BE2C (cell line): ENCODE measurements around the gene TBC1D9.

ENCODE experiments used
- DNase-seq: peaks from one replicate; pipeline ENCODE4 v3.0.0-alpha.2; 2020
- H3K27me3 ChIP-seq: fragments of 250-450 bp; sonication (Bioruptor Pico); 2 replicates; pipeline ENCODE4 v1.5.1; 2020; ENCODE audit warnings: mild to moderate bottlenecking
- H3K36me3 ChIP-seq: fragments of 250-450 bp; sonication (Bioruptor Pico); 2 replicates; pipeline ENCODE4 v1.5.1; 2020; ENCODE audit warnings: mild to moderate bottlenecking
- H3K4me1 ChIP-seq: fragments of 250-450 bp; sonication (Bioruptor Pico); 2 replicates; pipeline ENCODE4 v1.5.1; 2020
- H3K4me3 ChIP-seq: 2 replicates; pipeline ENCODE4 v1.5.1; 2011; ENCODE audit warnings: low read depth, low read length
- H3K9me3 ChIP-seq: fragments of 250-450 bp; sonication (Bioruptor Pico); 2 replicates; pipeline ENCODE4 v1.5.1; 2020
- CTCF ChIP-seq: IDR thresholded peaks from 2 replicates; pipeline ENCODE4 v1.5.1; 2012; ENCODE audit warnings: mild to moderate bottlenecking, low read depth, low read length

TBC1D9 gene

GRCh38 chr4:140705625-140706275 lies 50.4 kb downstream of the TBC1D9 start:
- peak; percentile 15 for DNase-seq
- H3K9me3 ChIP-seq: no peaks in the 10 kb centered on the region
- H3K27me3 ChIP-seq: no peaks in the 10 kb centered on the region
- no peak for TF ChIP-seq CTCF
- H3K36me3 ChIP-seq: peaks cover 4% of the 10 kb centered on the region
- H3K4me1 ChIP-seq: peaks cover 8% of the 10 kb centered on the region
- no peak overlapping the region for H3K4me3 ChIP-seq

GRCh38 chr4:140704964-140705363 lies 51.2 kb downstream of the TBC1D9 start:
- TF ChIP-seq CTCF: no peak
- H3K27me3 ChIP-seq: no peaks in the 10 kb centered on the region
- no peak for DNase-seq
- H3K4me1 ChIP-seq: peaks cover 8% of the 10 kb centered on the region
- H3K36me3 ChIP-seq: peaks cover 9% of the 10 kb centered on the region
- no peak overlapping the region for H3K4me3 ChIP-seq
- H3K9me3 ChIP-seq: no peaks in the 10 kb centered on the region

GRCh38 chr4:140704392-140704960 lies 51.7 kb downstream of the TBC1D9 start:
- H3K27me3 ChIP-seq: no peaks in the 10 kb centered on the region
- H3K36me3 ChIP-seq: peaks cover 9% of the 10 kb centered on the region
- DNase-seq: no peak
- no peaks in the 10 kb centered on the region for H3K9me3 ChIP-seq
- no peak overlapping the region for H3K4me3 ChIP-seq
- H3K4me1 ChIP-seq: peaks cover 8% of the 10 kb centered on the region
- TF ChIP-seq CTCF: no peak

- no peaks in the 10 kb centered on the region for H3K9me3 ChIP-seq
- H3K4me3 ChIP-seq: no peak overlapping the region
- H3K36me3 ChIP-seq: peaks cover 9% of the 10 kb centered on the region
- no peak for DNase-seq
- peaks cover 8% of the 10 kb centered on the region for H3K4me1 ChIP-seq
- no peaks in the 10 kb centered on the region for H3K27me3 ChIP-seq
- no peak for TF ChIP-seq CTCF
Observed at GRCh38 chr4:140703463-140703862, 52.7 kb downstream of the TBC1D9 start.

GRCh38 chr4:140702096-140702757 lies 54.0 kb downstream of the TBC1D9 start:
- H3K27me3 ChIP-seq: no peaks in the 10 kb centered on the region
- H3K4me1 ChIP-seq: peaks cover 8% of the 10 kb centered on the region
- TF ChIP-seq CTCF: no peak
- H3K4me3 ChIP-seq: no peak overlapping the region
- peaks cover 9% of the 10 kb centered on the region for H3K36me3 ChIP-seq
- DNase-seq: no peak
- H3K9me3 ChIP-seq: no peaks in the 10 kb centered on the region

GRCh38 chr4:140701071-140701470 lies 55.1 kb downstream of the TBC1D9 start:
- no peak for TF ChIP-seq CTCF

More at GRCh38 chr4:140701071-140701470, 55.1 kb downstream of the TBC1D9 start:
- H3K4me1 ChIP-seq: peaks cover 8% of the 10 kb centered on the region
- H3K9me3 ChIP-seq: no peaks in the 10 kb centered on the region
- H3K4me3 ChIP-seq: no peak overlapping the region
- H3K27me3 ChIP-seq: no peaks in the 10 kb centered on the region
- no peak for DNase-seq
- peaks cover 9% of the 10 kb centered on the region for H3K36me3 ChIP-seq
